Endometrial microvascular endothelial cells (primary cell): ENCODE results near the gene ABHD15. TPM values are rescaled to one million over a fixed set of nuclear protein-coding genes. Genes with fewer than 3 reads are reported as not detected.

Experiments
- in situ Hi-C: cut with HindIII; loops from 2 replicates; pipeline ENCODE4 v1.10.0; 2017; ENCODE audit warnings: low sequenced_read_pairs, low pct_unique_long_range_greater_than_20kb; ENCODE audit errors: inconsistent ontology term
- total RNA-seq: library from RNA; depleted of rRNA; stranded (reverse); fragments of >200 nt; gene quantifications from one replicate; pipeline ENCODE4 v1.2.3, GENCODE V29; 2015; ENCODE audit errors: inconsistent ontology term

ABHD15 gene
- total RNA-seq, 1 donor from 2014 or later, result 7.7 TPM

DNA sequence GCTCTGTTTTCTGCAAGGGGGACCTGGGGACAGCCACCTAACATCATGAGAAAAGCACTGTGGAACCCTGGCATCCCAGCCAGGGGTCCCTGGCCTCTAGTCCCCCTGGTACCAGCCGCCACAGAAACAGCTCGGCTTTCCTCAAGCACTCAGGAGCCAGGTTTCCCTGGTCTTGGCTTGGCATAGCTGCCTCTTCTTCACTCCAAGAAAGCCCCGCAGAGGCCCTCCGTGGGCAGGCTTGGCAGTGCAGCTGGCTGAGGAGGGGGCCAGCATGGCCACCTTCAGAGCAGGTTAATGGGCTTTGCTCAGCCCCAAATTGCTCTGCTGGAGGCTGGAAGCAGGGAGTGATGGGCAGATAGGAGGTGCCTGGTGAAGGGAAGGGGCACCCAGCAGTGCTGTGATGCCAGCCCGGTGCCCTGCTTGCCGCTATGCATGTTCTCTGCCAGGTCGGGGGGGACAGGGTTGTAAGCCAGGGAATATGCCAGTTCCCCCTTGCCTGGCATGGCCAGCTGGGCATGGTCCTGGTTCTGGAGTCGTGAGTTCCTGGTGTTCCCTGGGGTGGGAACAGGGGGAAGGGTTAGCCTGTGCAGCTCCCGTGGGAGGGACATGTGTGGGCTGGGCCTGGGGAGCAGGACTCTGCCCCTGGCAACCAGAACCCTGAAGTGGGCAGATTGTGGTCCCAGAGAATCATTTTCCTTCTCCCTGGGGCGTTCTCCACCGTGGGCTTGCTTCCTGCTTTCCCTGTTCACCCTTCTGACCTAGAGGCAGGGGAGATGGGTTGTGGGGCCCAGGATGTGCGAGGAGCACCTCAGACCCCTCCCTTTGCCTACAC, 29.3 kb upstream of the ABHD15 start:
- in situ Hi-C loops, result no loop called here

DNA sequence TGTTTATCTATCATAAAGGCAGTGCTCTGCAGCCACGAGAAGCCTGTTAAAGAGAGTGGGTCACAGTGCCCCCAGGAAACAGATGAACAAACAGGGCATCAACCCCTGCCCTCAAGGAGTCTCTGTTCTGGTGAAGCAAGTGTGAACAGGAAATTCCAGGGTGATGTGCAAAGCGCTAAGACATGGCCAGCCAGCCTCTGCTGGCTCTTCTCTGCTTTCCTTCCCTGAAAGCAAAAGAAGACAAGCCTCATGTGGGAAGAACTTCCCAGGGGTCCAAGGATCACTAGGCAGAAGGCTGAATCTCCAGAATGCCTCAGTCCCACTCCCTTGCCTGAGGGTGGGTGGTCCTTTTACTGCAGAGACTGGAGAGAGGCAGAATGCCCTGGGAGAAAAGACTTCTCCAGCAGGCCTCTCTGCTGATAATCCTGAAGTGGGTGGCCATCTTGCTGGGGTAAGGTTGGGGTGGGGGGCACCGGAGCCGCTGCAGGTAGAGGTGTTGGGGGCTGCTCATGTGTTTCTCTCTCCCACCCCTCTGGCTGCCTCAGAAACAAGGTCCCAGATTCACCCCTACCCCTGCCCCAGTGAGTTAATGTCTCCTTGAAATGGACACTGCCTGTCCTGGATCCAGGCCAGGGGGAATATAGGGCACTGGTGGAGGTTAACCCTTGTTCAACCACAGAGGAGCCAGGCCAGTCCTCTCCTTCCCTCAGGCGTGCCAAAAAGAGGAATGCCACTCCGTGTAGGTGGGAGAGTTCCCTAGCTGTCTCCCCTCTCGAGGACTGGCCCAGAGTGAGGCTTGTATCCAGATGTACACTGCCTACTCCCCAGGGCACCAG, 28.5 kb upstream of the ABHD15 start:
- in situ Hi-C loops, result no loop called here

DNA sequence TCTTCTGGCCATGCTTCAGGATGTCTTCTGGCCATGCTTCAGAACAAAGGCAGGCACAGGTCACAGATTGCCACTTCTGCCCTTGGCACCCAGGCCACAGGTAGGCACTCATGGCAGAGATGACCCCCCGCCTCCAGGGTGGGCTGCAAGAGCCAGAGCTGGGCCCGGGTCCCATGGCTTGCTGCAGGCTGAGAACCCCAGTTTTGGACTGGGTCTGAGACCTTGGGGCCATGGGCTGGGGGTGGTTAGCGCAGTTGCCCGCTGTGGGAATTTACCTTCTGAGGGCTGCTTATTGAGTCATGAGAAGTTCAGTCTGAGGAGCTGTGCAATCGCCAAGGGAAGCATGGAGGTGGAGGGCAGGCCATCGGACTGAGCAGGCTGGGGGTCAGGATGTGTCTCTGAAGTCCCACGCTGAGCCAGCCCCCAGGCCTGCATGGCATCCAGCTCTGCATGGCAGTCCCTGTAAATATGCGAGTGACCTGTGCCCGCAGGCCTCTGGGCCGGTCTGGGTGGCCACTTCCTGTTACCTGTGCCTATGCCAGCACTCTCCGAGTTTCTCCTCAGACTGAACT, 27.8 kb upstream of the ABHD15 start:
- in situ Hi-C loops, result no loop called here

DNA sequence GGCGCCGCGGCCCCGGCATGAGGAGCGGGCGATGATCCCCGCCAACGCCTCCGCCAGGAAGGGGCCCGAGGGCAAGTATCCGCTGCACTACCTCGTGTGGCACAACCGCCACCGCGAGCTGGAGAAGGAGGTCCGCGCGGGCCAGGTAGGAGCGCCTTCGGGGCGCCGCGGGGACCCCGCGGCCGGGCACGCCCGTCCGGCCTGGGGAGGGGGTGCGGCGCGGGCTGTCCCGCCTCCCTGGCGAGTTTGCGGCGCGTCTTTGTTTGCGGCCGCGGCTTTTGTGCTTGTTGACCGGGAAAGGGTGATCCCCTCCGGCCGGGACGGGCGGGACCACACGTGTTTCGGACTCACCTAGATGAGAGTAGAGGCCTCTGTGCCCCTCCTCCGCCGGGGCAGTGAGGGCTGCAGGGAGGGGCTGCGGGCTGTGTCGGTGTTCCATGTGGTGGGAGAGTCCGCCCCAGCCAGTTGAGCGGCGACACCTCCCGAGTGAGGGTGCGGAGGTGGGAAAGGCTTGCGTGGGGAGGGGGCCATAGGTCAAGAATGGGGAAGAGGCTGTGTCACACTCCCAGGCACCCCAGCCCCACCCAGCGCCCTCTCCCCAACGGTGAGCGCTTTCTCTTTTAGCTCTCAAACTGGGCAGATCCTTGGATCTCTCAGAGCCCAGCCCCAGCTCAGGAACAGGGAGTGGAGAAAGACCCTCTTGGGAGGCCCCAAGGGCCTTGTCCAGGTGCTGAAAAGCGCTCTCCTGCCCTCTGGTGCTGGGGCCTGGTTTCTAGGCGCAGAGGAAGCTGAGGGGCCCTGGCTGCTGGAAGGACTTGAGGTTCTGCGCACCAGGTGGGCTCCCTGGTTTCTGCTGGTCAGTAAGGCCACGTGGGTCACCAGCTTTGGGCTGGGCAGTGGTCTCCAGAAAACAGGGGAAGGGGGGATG, 27.0 kb upstream of the ABHD15 start:
- in situ Hi-C loops, result no loop called here

DNA sequence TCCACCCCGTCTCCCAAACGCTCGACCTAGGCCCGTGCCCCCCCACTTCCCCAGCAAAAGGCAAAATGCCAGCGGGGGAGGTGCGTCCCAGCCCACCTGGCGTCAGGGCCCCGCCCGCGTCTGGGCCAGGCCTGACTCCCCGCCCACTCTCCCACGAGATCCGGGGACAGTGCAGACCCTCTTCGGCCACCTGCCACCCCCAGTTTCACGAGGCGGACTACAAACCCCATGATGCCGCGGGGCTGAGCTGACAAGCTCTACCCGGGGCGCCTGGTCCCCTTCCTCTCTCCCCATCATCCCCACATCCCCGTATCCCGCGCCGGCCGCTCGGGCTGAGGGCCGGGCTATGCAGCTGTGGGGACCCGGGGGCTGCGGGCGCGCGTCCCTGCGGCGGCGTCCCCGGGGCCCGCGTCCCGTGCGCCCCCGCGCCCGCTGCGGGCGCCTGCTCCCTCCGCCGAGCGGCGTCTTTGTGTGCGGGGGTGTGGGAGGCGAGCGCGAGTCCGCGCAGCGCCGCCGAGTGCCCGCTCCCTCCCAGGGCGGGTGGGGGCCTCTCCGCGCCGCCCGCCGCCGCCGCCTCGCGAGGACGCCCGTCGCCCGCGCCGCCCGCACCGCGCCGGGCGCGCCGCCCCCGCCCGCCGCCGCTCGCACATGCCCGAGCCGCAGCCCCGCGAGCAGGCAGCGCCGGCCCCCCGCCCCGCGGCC, 26.2 kb upstream of the ABHD15 start, which contains the start of gene ANKRD13B:
TSS of gene ANKRD13B (plus strand) at position 283 of the 702 bp plus-strand sequence. CDS start 490 bp downstream, outside the sequence.
- in situ Hi-C loops, result no loop called here

DNA sequence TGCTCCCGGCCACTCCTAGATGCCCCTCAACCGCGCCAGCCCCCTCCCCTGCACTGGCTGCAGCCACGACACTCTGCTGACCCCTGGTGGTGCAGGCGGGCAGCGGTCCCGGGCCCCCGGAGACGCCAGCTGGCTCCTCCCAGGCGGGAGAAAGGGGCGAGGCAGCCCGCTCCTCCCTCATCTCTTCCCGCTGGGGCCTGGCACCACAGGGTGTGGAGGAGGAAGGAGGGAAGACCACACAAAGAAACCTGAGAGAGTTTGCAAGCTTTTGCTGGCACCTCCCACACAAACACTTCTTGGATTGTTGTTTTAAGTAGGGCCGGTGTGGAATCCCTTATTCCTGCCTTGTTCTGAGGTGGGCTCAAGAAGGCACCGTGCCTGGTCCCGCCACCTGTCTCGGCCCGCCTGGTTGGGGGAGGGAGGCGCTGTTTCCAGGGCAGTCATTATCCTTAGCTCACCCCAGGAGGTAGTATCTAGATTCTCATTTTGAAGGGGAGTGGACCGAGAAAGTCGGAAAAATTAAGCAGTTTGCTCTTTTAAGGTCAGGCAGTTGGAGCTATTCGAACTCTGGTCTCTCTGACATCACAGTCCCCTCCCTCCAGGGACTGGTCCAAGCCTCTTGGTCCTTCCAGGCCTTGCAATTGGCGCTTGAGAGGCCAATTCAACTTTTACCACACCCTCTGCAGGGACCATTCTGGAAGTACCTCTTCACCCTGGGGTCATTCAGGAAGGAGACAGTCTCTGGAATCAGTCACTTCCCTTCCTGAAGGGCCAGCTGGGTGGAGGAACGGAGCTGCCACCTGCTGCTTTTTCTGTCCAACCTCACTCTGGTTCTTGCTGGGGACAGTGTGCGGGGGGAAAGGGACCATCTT, 25.1 kb upstream of the ABHD15 start:
- in situ Hi-C loops, result no loop called here

DNA sequence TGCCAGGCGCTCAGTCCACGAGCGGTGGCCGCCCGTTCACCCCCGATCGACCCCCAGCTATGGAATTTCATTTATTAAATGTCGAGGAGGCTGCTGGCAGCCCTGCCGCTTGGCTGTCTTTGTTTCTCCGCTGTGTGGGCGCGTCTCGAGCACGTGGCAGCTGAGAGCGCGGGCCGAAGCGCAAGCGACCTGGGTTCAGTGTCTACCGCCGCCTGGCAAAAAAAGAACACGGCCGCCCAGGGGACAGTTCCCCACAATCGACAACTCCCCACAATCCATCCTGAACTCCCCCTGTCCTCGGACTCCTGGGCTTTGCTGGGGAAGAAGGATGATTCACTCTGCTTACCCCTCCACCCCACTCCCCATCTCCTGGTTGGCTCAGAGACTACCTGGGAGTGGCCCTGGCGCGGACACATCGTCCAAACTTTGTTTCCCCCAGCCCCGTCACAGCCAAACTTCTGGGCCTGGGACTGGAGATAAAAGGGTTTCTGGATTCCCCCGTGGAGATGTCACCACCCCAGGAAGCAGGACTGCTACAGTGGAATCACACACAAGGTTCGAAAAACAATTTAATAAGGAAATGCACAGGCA, 24.4 kb upstream of the ABHD15 start:
- in situ Hi-C loops, result no loop called here

DNA sequence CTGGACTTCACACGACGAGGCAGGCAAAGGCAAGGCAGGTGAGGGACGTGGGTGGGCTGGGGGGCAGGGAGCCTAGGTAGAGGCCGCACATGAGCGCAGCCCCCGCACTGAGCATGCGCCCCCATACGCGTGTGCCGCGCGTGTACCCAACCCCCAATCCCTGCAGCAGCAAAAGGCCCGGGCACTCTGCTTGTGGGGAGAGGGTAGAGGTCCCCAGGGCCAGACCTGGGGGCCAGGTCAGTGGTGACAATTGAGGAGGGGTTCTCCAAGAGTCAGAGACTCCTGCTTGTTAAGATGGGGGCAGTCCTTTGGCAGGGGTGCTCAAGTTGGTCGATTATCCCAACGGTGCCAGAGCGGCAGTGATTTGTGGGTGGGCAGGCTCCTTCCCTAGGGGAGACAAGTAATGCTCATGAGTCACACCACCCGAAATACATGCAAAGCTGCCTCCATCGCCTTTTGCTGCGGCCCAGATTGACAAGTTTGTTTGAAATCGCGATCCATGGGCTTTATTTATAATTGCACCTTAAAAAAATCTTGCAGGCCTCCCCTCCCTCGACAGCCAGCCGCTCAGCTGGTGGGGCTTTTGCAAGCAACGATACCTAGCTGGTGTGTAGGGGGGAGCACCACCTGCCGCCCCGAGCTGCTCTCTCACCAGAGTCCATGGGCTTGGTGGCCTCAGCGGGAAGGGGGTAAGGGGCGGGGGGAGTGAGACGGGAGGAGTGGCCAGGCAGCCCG, 23.7 kb upstream of the ABHD15 start:
- in situ Hi-C loops, result no loop called here

DNA sequence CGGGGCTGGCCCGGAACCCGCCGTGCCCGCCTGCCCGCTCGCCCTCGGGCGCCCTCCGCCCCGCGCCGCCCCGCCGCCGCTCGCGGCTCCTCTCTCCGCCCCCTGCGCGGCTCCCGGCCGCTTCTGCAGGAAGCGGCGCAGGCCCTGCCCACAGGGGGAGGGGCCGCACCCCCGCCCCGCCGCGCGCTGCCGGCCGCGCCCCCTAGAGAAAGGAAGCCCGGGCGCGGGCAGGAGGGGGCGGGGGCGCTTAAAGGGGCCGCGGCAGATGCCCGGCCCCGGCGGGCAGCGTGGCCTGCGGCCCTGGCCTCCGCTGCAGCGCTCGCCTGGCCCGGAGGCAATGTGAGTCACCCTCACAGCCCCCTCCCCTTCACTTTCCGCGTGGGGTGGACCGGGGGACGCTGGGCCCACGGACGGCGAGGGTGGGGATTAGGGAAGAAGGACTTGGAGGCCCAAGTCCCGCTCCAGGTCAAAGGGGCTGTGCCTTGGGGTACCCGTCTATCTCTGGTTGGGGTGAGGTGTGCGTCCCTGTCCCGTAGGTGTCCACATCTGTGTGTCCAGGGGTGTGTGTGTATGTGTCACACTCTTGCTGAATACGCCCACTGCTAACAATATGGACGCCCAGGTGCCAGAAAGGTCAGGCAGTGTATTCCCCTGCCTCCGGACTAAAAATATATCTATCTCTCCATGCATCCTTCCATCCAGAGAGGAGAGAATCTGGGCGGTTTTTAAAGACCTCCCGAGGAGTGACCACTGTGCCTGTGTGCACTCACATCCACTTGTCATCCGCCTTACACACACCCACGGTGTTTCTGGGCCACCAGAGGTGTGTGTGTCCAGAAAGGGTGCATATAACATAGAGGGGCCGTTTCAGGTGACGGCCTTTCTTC, 22.9 kb upstream of the ABHD15 start, which contains the start of gene GIT1:
TSS of gene GIT1 (minus strand) at position 125 of the 887 bp plus-strand sequence. CDS start 270 bp downstream, outside the sequence.
- in situ Hi-C loops, result no loop called here

DNA sequence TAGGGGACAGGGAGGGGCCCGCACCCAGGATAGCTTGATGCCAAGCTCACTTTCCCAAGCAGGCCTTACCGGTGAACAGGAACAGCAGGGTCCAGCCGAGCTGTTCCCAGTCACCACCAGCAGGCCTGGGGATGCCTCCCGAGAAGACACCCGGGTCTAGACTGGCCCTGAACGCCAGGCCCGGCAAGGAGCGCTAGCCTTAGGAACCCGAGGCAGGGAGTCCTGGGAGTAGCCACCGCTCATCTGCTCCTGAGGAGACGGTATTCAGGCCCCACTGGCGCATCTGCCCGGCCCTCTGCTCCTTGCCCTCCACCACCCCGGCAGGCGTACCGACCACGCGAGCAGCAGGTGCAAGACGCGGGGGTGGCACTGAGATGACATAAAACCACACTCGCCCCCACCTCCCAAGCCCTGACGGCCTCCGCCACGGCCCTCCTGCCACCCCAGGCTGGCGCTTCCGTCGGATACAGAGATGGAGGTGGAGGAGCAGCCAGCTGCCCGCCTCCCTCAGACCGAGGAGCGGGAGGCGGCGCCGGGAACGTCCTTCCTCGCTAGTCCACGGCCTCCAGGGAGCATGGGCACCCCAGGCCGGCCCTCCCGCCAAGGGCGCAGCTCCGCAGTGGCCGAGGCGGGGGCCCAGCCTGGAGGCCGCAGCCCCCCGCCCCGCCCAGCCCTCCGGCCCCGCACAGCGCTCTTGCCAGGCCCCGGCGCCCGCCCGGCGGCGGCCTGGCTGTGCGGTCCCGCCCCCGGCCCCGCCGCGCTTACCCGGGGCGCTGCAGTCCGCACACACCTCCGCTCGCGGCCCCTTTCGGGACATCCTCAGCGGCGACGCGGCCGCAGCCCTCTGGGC, 21.9 kb upstream of the ABHD15 start:
- in situ Hi-C loops, result no loop called here

DNA sequence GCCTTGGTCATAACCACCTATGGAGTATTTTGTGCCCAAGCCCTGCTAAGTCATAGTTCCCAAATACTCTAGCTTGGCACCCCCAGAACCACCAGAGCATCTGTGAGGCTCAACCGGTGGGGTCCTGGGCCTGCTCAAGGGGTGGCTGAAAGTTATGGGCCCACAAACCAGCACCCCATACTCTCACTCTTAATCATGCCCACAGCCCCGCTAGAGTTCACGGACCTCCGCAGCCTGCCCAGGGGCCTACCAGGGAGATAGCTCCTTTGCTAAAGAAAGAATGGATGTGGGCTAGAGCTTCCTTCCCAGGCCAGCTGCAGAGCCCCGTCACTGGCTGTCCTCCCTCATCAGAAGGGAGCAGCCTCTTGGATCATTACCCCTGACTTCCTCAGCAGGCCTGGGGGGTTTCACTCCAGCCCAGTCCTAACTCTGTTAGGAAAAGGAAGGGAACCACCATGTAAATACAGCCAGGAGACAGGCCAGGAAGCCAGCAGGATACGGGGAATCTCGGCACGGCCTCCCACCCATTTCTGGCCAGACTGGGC, 21.3 kb upstream of the ABHD15 start:
- in situ Hi-C loops, result no loop called here

DNA sequence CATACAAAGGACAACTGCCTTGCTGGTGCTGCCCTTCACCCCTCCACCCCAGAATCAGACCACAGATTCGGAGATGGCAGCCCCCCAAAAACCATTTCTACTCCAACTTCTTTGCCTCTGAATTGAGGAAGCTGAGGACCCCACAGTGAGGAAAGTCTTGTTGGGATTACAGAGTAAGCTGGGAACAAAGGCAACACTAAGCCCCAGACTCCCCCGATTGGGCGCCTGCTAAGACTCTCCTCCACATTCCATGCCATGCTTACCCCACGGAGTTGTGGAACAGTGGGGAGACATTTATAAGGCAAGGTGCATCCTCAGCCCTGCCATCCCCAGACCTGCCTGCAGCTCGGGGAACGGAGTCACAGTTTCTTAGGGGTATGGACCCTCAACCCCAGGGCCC, 20.8 kb upstream of the ABHD15 start:
- in situ Hi-C loops, result no loop called here

DNA sequence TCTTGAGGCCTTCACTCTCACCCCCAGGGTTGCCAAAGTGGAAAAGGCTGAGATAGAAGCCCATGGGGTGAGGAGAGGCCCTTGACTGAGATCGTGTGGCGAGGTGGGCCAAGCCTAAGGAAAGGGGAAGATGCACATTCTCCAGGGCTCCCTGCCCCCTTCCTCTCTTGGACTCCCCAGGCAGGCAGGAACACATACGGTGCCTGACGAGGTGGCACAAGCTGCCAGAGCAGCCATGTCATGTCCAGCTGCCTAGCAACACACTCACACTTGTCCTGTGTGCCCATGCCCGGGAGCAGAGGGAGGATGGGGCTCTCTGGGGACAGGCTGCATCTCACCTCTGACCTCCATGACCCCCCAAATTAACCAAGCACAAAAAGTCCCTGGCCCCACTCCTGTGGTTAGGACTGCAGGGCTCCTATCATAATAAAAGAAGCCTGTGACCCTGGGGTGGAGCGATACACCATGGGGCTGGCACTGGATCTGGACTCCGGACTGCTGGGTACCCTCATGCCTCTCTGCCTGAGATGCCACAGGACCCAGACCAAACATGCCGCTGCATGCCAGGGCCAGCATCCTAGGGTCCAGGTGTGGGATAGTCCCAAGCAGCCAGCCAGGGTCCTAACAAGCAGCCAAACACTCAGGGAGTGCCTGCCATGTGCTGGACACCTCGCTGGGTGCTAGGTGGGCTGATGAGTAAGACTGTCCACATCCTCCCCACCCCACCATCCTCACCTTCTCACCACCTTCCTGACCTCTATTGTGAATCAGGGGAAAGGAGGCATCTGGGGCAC, 20.0 kb upstream of the ABHD15 start:
- in situ Hi-C loops, result no loop called here
